KOPT-K1 (cell line): Measurements from ENCODE around the gene ENO1.

Source experiments
- H3K27ac ChIP-seq: fragments of 200-600 bp; sonication (generic); 2 replicates; pipeline ENCODE4 v1.5.1; 2016; ENCODE audit warnings: antibody characterized with exemption, mild to moderate bottlenecking, low read depth, low read length; ENCODE audit not compliant: poor library complexity, severe bottlenecking
- H3K36me3 ChIP-seq: fragments of 200-600 bp; sonication (generic); 2 replicates; pipeline ENCODE4 v1.5.1; 2017; ENCODE audit warnings: antibody characterized with exemption, mild to moderate bottlenecking, low read length, moderate library complexity; ENCODE audit not compliant: insufficient read depth
- H3K9me3 ChIP-seq: fragments of 200-600 bp; sonication (generic); 2 replicates; pipeline ENCODE4 v1.5.1; 2017; ENCODE audit warnings: antibody characterized with exemption, low read length, mild to moderate bottlenecking; ENCODE audit not compliant: insufficient read depth, poor library complexity, severe bottlenecking

ENO1 gene

GRCh38 chr1:8867878-8868567 is 10.5 kb downstream of the ENO1 start:
- no peaks in the 10 kb centered on the region for H3K9me3 ChIP-seq
- H3K36me3 ChIP-seq: peaks cover 100% of the 10 kb centered on the region
- H3K27ac ChIP-seq: no peak overlapping the region

GRCh38 chr1:8866792-8867415 is 11.6 kb downstream of the ENO1 start:
- H3K27ac ChIP-seq: no peak overlapping the region

GRCh38 chr1:8866173-8866791 is 12.2 kb downstream of the ENO1 start:
- peaks cover 100% of the 10 kb centered on the region for H3K36me3 ChIP-seq
- no peaks in the 10 kb centered on the region for H3K9me3 ChIP-seq
- H3K27ac ChIP-seq: no peak overlapping the region

More at GRCh38 chr1:8866792-8867415, 11.6 kb downstream of the ENO1 start:
- Histone ChIP-seq H3K36me3 (peaks cover 100% of the 10 kb centered on the region), H3K9me3 (no peaks in the 10 kb centered on the region)

- peaks cover 100% of the 10 kb centered on the region for H3K36me3 ChIP-seq
- H3K27ac ChIP-seq: no peak overlapping the region
- no peaks in the 10 kb centered on the region for H3K9me3 ChIP-seq
These were observed 13.7 kb downstream of the ENO1 start for GRCh38 chr1:8864713-8865344.

GRCh38 chr1:8863794-8864233 is 14.7 kb downstream of the ENO1 start:
- H3K36me3 ChIP-seq: peaks cover 100% of the 10 kb centered on the region
- no peak overlapping the region for H3K27ac ChIP-seq
- no peaks in the 10 kb centered on the region for H3K9me3 ChIP-seq

GRCh38 chr1:8863138-8863537 is 15.3 kb downstream of the ENO1 start:
- H3K9me3 ChIP-seq: no peaks in the 10 kb centered on the region
- H3K27ac ChIP-seq: no peak overlapping the region
- peaks cover 100% of the 10 kb centered on the region for H3K36me3 ChIP-seq

- no peaks in the 10 kb centered on the region for H3K9me3 ChIP-seq
- peaks cover 100% of the 10 kb centered on the region for H3K36me3 ChIP-seq
- H3K27ac ChIP-seq: no peak overlapping the region
These were observed 16.0 kb downstream of the ENO1 start for GRCh38 chr1:8862528-8862927.

- Histone ChIP-seq H3K9me3 (no peaks in the 10 kb centered on the region), H3K27ac (no peak overlapping the region), H3K36me3 (peaks cover 95% of the 10 kb centered on the region)
These were observed 17.6 kb downstream of the ENO1 start for GRCh38 chr1:8860738-8861516.

GRCh38 chr1:8858888-8859706 is 19.4 kb downstream of the ENO1 start:
- H3K36me3 ChIP-seq: peaks cover 77% of the 10 kb centered on the region
- no peak overlapping the region for H3K27ac ChIP-seq
- no peaks in the 10 kb centered on the region for H3K9me3 ChIP-seq

- Histone ChIP-seq H3K36me3 (peaks cover 68% of the 10 kb centered on the region), H3K27ac (peak overlapping the region; percentile 16), H3K9me3 (no peaks in the 10 kb centered on the region)
These were observed 20.3 kb downstream of the ENO1 start for GRCh38 chr1:8858112-8858668.

- peaks cover 55% of the 10 kb centered on the region for H3K36me3 ChIP-seq
- H3K27ac ChIP-seq: no peak overlapping the region
- no peaks in the 10 kb centered on the region for H3K9me3 ChIP-seq
These were observed 21.6 kb downstream of the ENO1 start for GRCh38 chr1:8856689-8857412.

GRCh38 chr1:8854240-8854639 is 24.2 kb downstream of the ENO1 start:
- no peak overlapping the region for H3K27ac ChIP-seq
- H3K9me3 ChIP-seq: no peaks in the 10 kb centered on the region
- peaks cover 28% of the 10 kb centered on the region for H3K36me3 ChIP-seq

GRCh38 chr1:8851060-8851459 is 27.4 kb downstream of the ENO1 start:
- Histone ChIP-seq H3K27ac (no peak overlapping the region), H3K36me3 (no peaks in the 10 kb centered on the region), H3K9me3 (no peaks in the 10 kb centered on the region)
